HCT116 (cell line): ENCODE measurements around the gene PNPLA6. TPM values are rescaled to one million over a fixed set of nuclear protein-coding genes. Genes with fewer than 3 reads are reported as not detected.

Experiments used
- ATAC-seq: fragments of 200-7000 bp; cut with Tn5 transposase; 2 replicates; pipeline ENCODE4 v1.9.1; 2020; ENCODE audit warnings: mild to moderate bottlenecking, moderate library complexity
- BruUV-seq: library from RNA; stranded (reverse); fragments of 400-500 nt; replicated peaks from 2 replicates; lab custom pipeline; 2021; lab: Mats Ljungman, UMichigan
- CTCF ChIA-PET: fragments of 300-600 bp; sonication (Branson Sonifier 250); formaldehyde crosslinking; loops from one replicate; lab custom pipeline; 2021; ENCODE audit warnings: antibody characterized with exemption; lab: Charles Lee
- POLR2A ChIA-PET: fragments of 300-600, 350-600 bp; sonication (Branson Sonifier 250); formaldehyde crosslinking; loops from one replicate; lab custom pipeline; 2021; ENCODE audit warnings: antibody characterized with exemption; lab: Charles Lee
- RAD21 ChIA-PET, 2 experiments: fragments of 300-600 bp; sonication (Branson Sonifier 250); formaldehyde crosslinking; loops; one replicate each; lab custom pipeline; 2023; ENCODE audit warnings: low total read pairs in 2 of 2; ENCODE audit not compliant: uncharacterized antibody in 2 of 2, unreplicated experiment in 2 of 2, low non-redundant PET in 1 of 2; lab: Charles Lee
- DNase-seq: peaks from one replicate; pipeline ENCODE4 v3.0.0-alpha.2; 2010; ENCODE audit warnings: low read depth, low spot score
- H2AFZ ChIP-seq: fragments of 200-600 bp; shearing (Covaris generic), sonication (generic); 2 replicates; pipeline ENCODE4 v1.6.1; 2017; ENCODE audit warnings: low read depth, mixed run types, mixed read lengths, antibody characterized with exemption, low read length; ENCODE audit not compliant: poor library complexity, severe bottlenecking
- H3K27ac ChIP-seq: 2 replicates; pipeline ENCODE4 v1.5.1; 2012; ENCODE audit warnings: low read depth, low read length
- H3K27me3 ChIP-seq: fragments of 200-600 bp; sonication (generic); 2 replicates; pipeline ENCODE4 v1.6.1; 2016; ENCODE audit warnings: mixed run types, low read length, mixed read lengths; ENCODE audit not compliant: insufficient read depth
- H3K36me3 ChIP-seq, 2 experiments: fragments of 200-500 bp in 1 of 2; fragments of 200-600 bp in 1 of 2; sonication (Bioruptor generic) in 1 of 2; sonication (generic) in 1 of 2; 2 replicates each; pipeline versions ENCODE4 v1.5.1 to v1.6.1; 2014 to 2016; ENCODE audit warnings: low read length in 2 of 2, inconsistent platforms in 1 of 2, mixed read lengths in 1 of 2, mixed run types in 1 of 2; ENCODE audit not compliant: insufficient read depth in 2 of 2, control insufficient read depth in 1 of 2
- H3K4me1 ChIP-seq, 2 experiments: fragments of 200-600 bp in 1 of 2; sonication (generic) in 1 of 2; 2 replicates each; pipeline versions ENCODE4 v1.5.1 to v1.6.1; 2012 to 2017; ENCODE audit warnings: low read length in 2 of 2, inconsistent platforms in 1 of 2, mild to moderate bottlenecking in 1 of 2, mixed read lengths in 1 of 2, mixed run types in 1 of 2, moderate library complexity in 1 of 2; ENCODE audit not compliant: insufficient read depth in 2 of 2, control insufficient read depth in 1 of 2
- H3K4me2 ChIP-seq: fragments of 200-600 bp; sonication (generic); 2 replicates; pipeline ENCODE4 v1.6.1; 2017; ENCODE audit warnings: mixed run types, low read length, mixed read lengths
- H3K4me3 ChIP-seq, 2 experiments: fragments of 200-600 bp in 1 of 2; sonication (generic) in 1 of 2; replicated peaks in 1 of 2; 2 replicates each; pipeline ENCODE4 v1.5.1; 2011 to 2016; ENCODE audit warnings: low read length in 2 of 2, control low read depth in 1 of 2, low read depth in 1 of 2, mild to moderate bottlenecking in 1 of 2, mixed read lengths in 1 of 2, mixed run types in 1 of 2
- H3K79me2 ChIP-seq: fragments of 200-600 bp; sonication (generic); 2 replicates; pipeline ENCODE4 v1.6.1; 2017; ENCODE audit warnings: mild to moderate bottlenecking, mixed run types, low read length, moderate library complexity, mixed read lengths; ENCODE audit not compliant: insufficient read depth
- H3K9ac ChIP-seq: fragments of 200-600 bp; sonication (generic); 2 replicates; pipeline ENCODE4 v1.6.1; 2016; ENCODE audit warnings: low read length, mixed read lengths
- H3K9me2 ChIP-seq: fragments of 200-600 bp; sonication (generic), shearing (Covaris generic); 2 replicates; pipeline ENCODE4 v1.6.1; 2017; ENCODE audit warnings: mixed run types, mild to moderate bottlenecking, moderate library complexity; ENCODE audit not compliant: insufficient read depth
- H3K9me3 ChIP-seq, 2 experiments: fragments of 200-500 bp in 1 of 2; fragments of 200-600 bp in 1 of 2; sonication (Bioruptor generic) in 1 of 2; sonication (generic) in 1 of 2; 2 replicates each; pipeline ENCODE4 v1.6.1; 2014 to 2017; ENCODE audit warnings: low read length in 2 of 2, mixed read lengths in 2 of 2, inconsistent platforms in 1 of 2, low read depth in 1 of 2, mild to moderate bottlenecking in 1 of 2, mixed run types in 1 of 2, moderate library complexity in 1 of 2; ENCODE audit not compliant: control insufficient read depth in 1 of 2, insufficient read depth in 1 of 2
- H4K20me1 ChIP-seq: fragments of 200-600 bp; sonication (generic), shearing (Covaris generic); 2 replicates; pipeline ENCODE4 v1.6.1; 2017; ENCODE audit warnings: mixed run types, mild to moderate bottlenecking, moderate library complexity; ENCODE audit not compliant: insufficient read depth
- CBX3 ChIP-seq: IDR thresholded peaks from 2 replicates; pipeline ENCODE4 v1.6.1; 2012; ENCODE audit warnings: low read depth
- CEBPB ChIP-seq: IDR thresholded peaks from 2 replicates; pipeline ENCODE4 v1.6.1; 2012; ENCODE audit warnings: low read depth
- EGR1 ChIP-seq: IDR thresholded peaks from 2 replicates; pipeline ENCODE4 v1.6.1; 2012; ENCODE audit warnings: low read depth
- EZH2 ChIP-seq: fragments of 200-600 bp; sonication (generic); IDR thresholded peaks from 2 replicates; pipeline ENCODE4 v1.6.1; 2017; ENCODE audit warnings: antibody characterized with exemption, mixed run types
- JUND ChIP-seq: IDR thresholded peaks from 2 replicates; pipeline ENCODE4 v1.6.1; 2012
- RAD21 ChIP-seq: IDR thresholded peaks from 2 replicates; pipeline ENCODE4 v1.6.1; 2012; ENCODE audit warnings: low read depth, mild to moderate bottlenecking
- SP1 ChIP-seq: IDR thresholded peaks from 2 replicates; pipeline ENCODE4 v1.6.1; 2012; ENCODE audit warnings: low read depth
- SRF ChIP-seq: IDR thresholded peaks from 2 replicates; pipeline ENCODE4 v1.6.1; 2012; ENCODE audit warnings: low read depth
- TCF7L2 ChIP-seq: IDR thresholded peaks from 2 replicates; pipeline ENCODE4 v1.7.0; 2011; ENCODE audit warnings: borderline replicate concordance, inconsistent platforms; ENCODE audit not compliant: insufficient read depth, insufficient read length; ENCODE audit errors: extremely low read depth
- YY1 ChIP-seq: IDR thresholded peaks from 2 replicates; pipeline ENCODE4 v1.6.1; 2011; ENCODE audit warnings: low read length, low read depth, moderate library complexity, mild to moderate bottlenecking; ENCODE audit not compliant: insufficient replicate concordance; ENCODE audit errors: extremely low read depth
- intact Hi-C: fragments of 100-400 bp; cut with micrococcal nuclease; formaldehyde crosslinking; loops from 2 replicates; pipeline ENCODE4 v1.10.0; 2022
- total RNA-seq: library from RNA; stranded (reverse); gene quantifications from one replicate; pipeline ENCODE4 v1.2.1, GENCODE V29; 2021; ENCODE audit not compliant: unreplicated experiment
- TF ChIP-seq, protein P1 (sequence below): IDR thresholded peaks from 2 replicates; pipeline ENCODE4 v1.6.1; 2011; ENCODE audit warnings: mild to moderate bottlenecking, low read length, moderate library complexity; ENCODE audit not compliant: insufficient replicate concordance; ENCODE audit errors: extremely low read depth
- TF ChIP-seq, protein P2 (sequence below): IDR thresholded peaks from 2 replicates; pipeline ENCODE4 v1.6.1; 2012
- TF ChIP-seq, protein P3 (sequence below): IDR thresholded peaks from 2 replicates; pipeline ENCODE4 v1.6.1; 2012
- TF ChIP-seq, protein P4 (sequence below): IDR thresholded peaks from 2 replicates; pipeline ENCODE4 v1.6.1; 2012; ENCODE audit warnings: low read depth

The PNPLA6 gene
- total RNA-seq, 1 experiment from 2014 or later, result 159 TPM

DNA sequence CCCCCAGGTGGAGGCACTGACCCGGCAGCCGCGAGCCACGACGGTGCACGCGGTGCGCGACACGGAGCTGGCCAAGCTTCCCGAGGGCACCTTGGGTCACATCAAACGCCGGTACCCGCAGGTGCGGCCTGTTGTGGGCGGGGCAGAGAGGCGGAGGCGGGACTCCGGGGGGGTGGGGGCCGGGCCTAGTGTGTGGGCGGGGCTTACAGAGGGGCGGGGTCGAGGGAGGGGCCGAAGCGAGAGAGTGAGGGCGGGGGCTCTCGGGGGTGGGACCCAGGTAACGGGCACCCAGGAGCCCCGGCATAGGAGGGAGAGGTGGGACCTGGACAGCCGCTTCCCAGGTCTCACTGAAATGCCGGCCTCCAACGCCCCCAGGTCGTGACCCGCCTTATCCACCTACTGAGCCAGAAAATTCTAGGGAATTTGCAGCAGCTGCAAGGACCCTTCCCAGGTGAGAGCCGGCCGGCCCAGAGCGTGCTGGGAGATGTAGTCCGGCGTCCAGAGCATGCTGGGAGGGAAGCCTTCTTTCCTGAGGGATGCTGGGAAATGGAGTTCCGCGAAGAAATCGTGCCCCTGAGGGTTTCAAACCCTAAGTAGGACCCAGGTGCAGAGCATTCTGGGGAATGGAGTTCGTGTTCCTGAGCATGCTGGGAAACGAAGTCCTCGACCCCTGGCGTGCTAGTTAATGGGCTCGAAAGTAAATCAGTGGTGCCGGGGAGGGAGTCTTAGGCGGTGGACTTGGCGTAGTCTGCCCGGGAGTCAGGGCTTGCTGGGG is 15.7 kb downstream of the PNPLA6 start:
- Histone ChIP-seq H3K36me3 (peaks cover 0 to 3% of the 10 kb centered on the region in 2 experiments; a peak in 1 of 4 replicates), H3K4me1 (peaks cover 0 to 6% of the 10 kb centered on the region in 2 experiments; a peak in 3 of 4 replicates), H3K27me3 (no peaks in the 10 kb centered on the region), H3K4me3 (no peak overlapping the region), H3K9ac (no peak overlapping the region), H3K4me2 (peak overlapping the region; percentile 12; the same call in 1 of the 2 replicates), H3K79me2 (no peaks in the 10 kb centered on the region), H3K9me2 (no peaks in the 10 kb centered on the region), H4K20me1 (no peaks in the 10 kb centered on the region), H3K27ac (peak overlapping the region; percentile 13; the same call in 1 of the 2 replicates), H2AFZ (no peak overlapping the region), H3K9me3 (no peaks in the 10 kb centered on the region)
- BruUV-seq, result no TSS peak
- peak; percentile 85 for DNase-seq
- peak; percentile 89 for ATAC-seq
- RAD21 ChIA-PET, result interaction anchor here in 1 of 2 experiments (0.7 kb wide), 1 partner anchor 35 kb away, joined by 3 read pairs; no protein-coding TSS in a partner anchor
- intact Hi-C loops, result no loop called here
- TF ChIP-seq SP1 (peak; percentile 91), YY1 (peak; percentile 87), SRF (no peak; the same call in 1 of the 2 replicates), JUND (no peak), RAD21 (no peak), CEBPB (no peak), EZH2 (no peak), TCF7L2 (peak; percentile 55), CBX3 (peak; percentile 75), EGR1 (0 out of 2 replicates have a peak, but pooled peaks have one; percentile 18)
- TF ChIP-seq, protein P1, sequence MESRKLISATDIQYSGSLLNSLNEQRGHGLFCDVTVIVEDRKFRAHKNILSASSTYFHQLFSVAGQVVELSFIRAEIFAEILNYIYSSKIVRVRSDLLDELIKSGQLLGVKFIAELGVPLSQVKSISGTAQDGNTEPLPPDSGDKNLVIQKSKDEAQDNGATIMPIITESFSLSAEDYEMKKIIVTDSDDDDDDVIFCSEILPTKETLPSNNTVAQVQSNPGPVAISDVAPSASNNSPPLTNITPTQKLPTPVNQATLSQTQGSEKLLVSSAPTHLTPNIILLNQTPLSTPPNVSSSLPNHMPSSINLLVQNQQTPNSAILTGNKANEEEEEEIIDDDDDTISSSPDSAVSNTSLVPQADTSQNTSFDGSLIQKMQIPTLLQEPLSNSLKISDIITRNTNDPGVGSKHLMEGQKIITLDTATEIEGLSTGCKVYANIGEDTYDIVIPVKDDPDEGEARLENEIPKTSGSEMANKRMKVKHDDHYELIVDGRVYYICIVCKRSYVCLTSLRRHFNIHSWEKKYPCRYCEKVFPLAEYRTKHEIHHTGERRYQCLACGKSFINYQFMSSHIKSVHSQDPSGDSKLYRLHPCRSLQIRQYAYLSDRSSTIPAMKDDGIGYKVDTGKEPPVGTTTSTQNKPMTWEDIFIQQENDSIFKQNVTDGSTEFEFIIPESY, result no peak
- TF ChIP-seq, protein P2, sequence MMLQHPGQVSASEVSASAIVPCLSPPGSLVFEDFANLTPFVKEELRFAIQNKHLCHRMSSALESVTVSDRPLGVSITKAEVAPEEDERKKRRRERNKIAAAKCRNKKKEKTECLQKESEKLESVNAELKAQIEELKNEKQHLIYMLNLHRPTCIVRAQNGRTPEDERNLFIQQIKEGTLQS, result no peak
- TF ChIP-seq, protein P3, sequence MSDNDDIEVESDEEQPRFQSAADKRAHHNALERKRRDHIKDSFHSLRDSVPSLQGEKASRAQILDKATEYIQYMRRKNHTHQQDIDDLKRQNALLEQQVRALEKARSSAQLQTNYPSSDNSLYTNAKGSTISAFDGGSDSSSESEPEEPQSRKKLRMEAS, result no peak
- TF ChIP-seq, protein P4, sequence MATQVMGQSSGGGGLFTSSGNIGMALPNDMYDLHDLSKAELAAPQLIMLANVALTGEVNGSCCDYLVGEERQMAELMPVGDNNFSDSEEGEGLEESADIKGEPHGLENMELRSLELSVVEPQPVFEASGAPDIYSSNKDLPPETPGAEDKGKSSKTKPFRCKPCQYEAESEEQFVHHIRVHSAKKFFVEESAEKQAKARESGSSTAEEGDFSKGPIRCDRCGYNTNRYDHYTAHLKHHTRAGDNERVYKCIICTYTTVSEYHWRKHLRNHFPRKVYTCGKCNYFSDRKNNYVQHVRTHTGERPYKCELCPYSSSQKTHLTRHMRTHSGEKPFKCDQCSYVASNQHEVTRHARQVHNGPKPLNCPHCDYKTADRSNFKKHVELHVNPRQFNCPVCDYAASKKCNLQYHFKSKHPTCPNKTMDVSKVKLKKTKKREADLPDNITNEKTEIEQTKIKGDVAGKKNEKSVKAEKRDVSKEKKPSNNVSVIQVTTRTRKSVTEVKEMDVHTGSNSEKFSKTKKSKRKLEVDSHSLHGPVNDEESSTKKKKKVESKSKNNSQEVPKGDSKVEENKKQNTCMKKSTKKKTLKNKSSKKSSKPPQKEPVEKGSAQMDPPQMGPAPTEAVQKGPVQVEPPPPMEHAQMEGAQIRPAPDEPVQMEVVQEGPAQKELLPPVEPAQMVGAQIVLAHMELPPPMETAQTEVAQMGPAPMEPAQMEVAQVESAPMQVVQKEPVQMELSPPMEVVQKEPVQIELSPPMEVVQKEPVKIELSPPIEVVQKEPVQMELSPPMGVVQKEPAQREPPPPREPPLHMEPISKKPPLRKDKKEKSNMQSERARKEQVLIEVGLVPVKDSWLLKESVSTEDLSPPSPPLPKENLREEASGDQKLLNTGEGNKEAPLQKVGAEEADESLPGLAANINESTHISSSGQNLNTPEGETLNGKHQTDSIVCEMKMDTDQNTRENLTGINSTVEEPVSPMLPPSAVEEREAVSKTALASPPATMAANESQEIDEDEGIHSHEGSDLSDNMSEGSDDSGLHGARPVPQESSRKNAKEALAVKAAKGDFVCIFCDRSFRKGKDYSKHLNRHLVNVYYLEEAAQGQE, result no peak
- CTCF ChIA-PET, result interaction anchor here (1.6 kb wide), 1 partner anchor 17 kb away, joined by 4 read pairs; no protein-coding TSS in a partner anchor
- POLR2A ChIA-PET, result no interaction called here
